ENCODE measurements around the gene SLC38A2. TPM values are rescaled to one million over a fixed set of nuclear protein-coding genes. Genes with fewer than 3 reads are reported as not detected.

The SLC38A2 gene
- total RNA-seq, 1 experiment from 2014 or later, result 170 TPM

DNA sequence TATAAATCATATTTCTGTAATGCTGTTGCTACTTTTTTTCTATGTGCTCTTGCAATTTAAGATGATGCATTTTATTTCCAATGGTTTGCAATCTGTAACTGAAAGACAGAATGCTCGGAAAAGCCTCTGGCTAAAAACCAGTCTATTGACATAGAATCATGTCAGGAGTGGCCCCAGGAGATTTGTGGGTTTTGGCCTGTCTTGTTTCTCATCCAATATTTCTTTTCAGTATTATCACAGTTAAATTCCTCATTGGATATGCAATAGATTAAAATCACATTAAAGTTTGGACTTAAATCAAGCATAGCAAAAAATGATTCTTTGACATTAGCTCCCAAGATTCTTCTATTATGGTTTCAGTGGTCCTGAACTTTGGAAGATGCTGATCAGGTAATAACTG lies 19.1 kb upstream of the SLC38A2 start:
- H3K4me3 Mint-ChIP-seq (ENCODE audit: low read depth, unreplicated experiment), result no peak overlapping the region
- intact Hi-C loops (cut with micrococcal nuclease; ENCODE audit: unreplicated experiment), result no loop called here
- H3K4me1 Mint-ChIP-seq (ENCODE audit: low read depth, unreplicated experiment), result no peaks in the 10 kb centered on the region
- TF ChIP-seq CTCF (IDR thresholded peaks at IDR 0.05; ENCODE audit: unreplicated experiment), result no peak
- H3K27ac Mint-ChIP-seq (ENCODE audit: unreplicated experiment), result no peak overlapping the region
- no peak for DNase-seq
- H3K27me3 Mint-ChIP-seq (ENCODE audit: unreplicated experiment), result no peaks in the 10 kb centered on the region
- H3K36me3 Mint-ChIP-seq (ENCODE audit: insufficient read depth, unreplicated experiment), result no peaks in the 10 kb centered on the region
- no peaks in the 10 kb centered on the region for H3K9me3 Mint-ChIP-seq (ENCODE audit: low read depth, unreplicated experiment)
- BruUV-seq (replicated peaks), result no TSS peak
- CTCF ChIA-PET, result no interaction called here

DNA sequence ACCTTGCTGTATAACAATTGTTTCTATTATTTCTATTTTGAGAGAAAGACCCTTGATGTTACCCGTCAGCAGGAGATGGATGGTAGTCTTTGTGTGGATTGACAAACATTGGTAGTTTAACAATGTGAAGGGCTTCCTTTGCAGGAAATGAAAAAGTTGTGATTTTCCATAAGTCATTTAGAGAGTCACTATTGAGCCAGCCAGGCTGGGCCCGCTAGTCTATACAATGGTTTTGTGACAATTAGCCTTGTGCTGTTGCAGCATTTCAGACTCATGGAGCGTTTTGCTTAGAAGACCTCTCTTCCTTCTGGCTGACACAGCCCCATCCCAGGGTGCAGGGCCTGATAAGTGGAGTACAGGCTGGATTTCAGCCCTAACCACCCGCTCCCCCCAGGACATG lies 18.3 kb upstream of the SLC38A2 start:
- Mint-ChIP-seq H3K4me1 (ENCODE audit: low read depth, unreplicated experiment) (no peaks in the 10 kb centered on the region), H3K4me3 (ENCODE audit: low read depth, unreplicated experiment) (no peak overlapping the region), H3K9me3 (ENCODE audit: low read depth, unreplicated experiment) (no peaks in the 10 kb centered on the region), H3K27me3 (ENCODE audit: unreplicated experiment) (no peaks in the 10 kb centered on the region), H3K27ac (ENCODE audit: unreplicated experiment) (no peak overlapping the region), H3K36me3 (ENCODE audit: insufficient read depth, unreplicated experiment) (no peaks in the 10 kb centered on the region)
- CTCF ChIA-PET, result no interaction called here
- no TSS peak for BruUV-seq (replicated peaks)
- intact Hi-C loops (cut with micrococcal nuclease; ENCODE audit: unreplicated experiment), result no loop called here
- no peak for TF ChIP-seq CTCF (IDR thresholded peaks at IDR 0.05; ENCODE audit: unreplicated experiment)
- no peak for DNase-seq

- no peaks in the 10 kb centered on the region for H3K27me3 Mint-ChIP-seq (ENCODE audit: unreplicated experiment)
- peaks cover 3% of the 10 kb centered on the region for H3K4me1 Mint-ChIP-seq (ENCODE audit: low read depth, unreplicated experiment)
- peaks cover 3% of the 10 kb centered on the region for H3K36me3 Mint-ChIP-seq (ENCODE audit: insufficient read depth, unreplicated experiment)
- no peak for TF ChIP-seq CTCF (IDR thresholded peaks at IDR 0.05; ENCODE audit: unreplicated experiment)
- no peak overlapping the region for H3K4me3 Mint-ChIP-seq (ENCODE audit: low read depth, unreplicated experiment)
- intact Hi-C loops (cut with micrococcal nuclease; ENCODE audit: unreplicated experiment), result no loop called here
- CTCF ChIA-PET, result no interaction called here
- no peaks in the 10 kb centered on the region for H3K9me3 Mint-ChIP-seq (ENCODE audit: low read depth, unreplicated experiment)
- DNase-seq, result no peak
- no peak overlapping the region for H3K27ac Mint-ChIP-seq (ENCODE audit: unreplicated experiment)
- no TSS peak for BruUV-seq (replicated peaks)
Observed at GRCh38 chr12:46390304-46390703, 17.7 kb upstream of the SLC38A2 start.

DNA sequence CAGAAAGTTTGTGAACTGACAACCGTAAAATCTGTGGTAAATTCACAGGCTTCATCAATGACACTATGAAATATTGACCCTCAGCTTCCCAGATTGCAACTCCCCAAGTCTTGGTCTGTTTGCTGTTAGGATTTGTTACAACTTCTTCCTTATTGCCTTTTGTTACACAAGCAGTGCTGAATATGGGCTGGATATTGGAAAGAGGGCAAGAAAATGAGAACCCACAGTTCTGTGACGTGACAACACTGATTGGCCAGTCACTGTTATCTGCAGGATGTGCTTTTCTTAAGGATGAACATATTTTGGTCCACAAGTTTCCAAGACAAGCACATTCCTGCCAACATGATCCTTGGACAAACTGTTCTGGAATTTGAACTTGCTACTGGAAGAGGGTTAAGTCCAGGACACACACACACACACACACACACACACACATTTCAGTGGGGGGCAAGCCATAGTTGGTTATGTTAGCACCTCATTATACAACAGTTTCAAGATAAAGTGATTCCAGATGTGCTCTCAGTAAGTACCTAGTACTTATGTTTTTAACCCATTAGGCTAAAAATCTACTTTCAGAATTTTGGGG lies 16.6 kb upstream of the SLC38A2 start:
- Mint-ChIP-seq H3K36me3 (ENCODE audit: insufficient read depth, unreplicated experiment) (peaks cover 10% of the 10 kb centered on the region), H3K4me3 (ENCODE audit: low read depth, unreplicated experiment) (no peak overlapping the region), H3K27ac (ENCODE audit: unreplicated experiment) (no peak overlapping the region)

More for the DNA sequence above, 16.6 kb upstream of the SLC38A2 start:
- intact Hi-C loops (cut with micrococcal nuclease; ENCODE audit: unreplicated experiment), result no loop called here
- Mint-ChIP-seq H3K9me3 (ENCODE audit: low read depth, unreplicated experiment) (no peaks in the 10 kb centered on the region), H3K4me1 (ENCODE audit: low read depth, unreplicated experiment) (peaks cover 9% of the 10 kb centered on the region), H3K27me3 (ENCODE audit: unreplicated experiment) (no peaks in the 10 kb centered on the region)
- DNase-seq, result no peak
- BruUV-seq (replicated peaks), result no TSS peak
- CTCF ChIA-PET, result no interaction called here
- no peak for TF ChIP-seq CTCF (IDR thresholded peaks at IDR 0.05; ENCODE audit: unreplicated experiment)
